RWPE1 (cell line): Measurements from ENCODE around the gene COG1.

ENCODE experiments used
- CTCF ChIA-PET: fragments of 350-600 bp; sonication (Branson Sonifier 250); formaldehyde crosslinking; extraction: SDS; loops from one replicate; lab custom pipeline; 2021; lab: Yijun Ruan, JAX
- POLR2A ChIA-PET: fragments of 400-600 bp; formaldehyde crosslinking; extraction: SDS; loops from one replicate; lab custom pipeline; 2020; ENCODE audit warnings: antibody characterized with exemption; ENCODE audit not compliant: low non-redundant PET; lab: Yijun Ruan, JAX
- DNase-seq: peaks from one replicate; pipeline ENCODE4 v3.0.0; 2012; ENCODE audit warnings: low spot score
- H3K27ac ChIP-seq: fragments of 450-650 bp; 2 replicates; pipeline ENCODE4 v1.5.1; 2017
- CTCF ChIP-seq: fragments of 450-650 bp; conservative IDR thresholded peaks from 2 replicates; pipeline ENCODE4 v1.5.1; 2017; ENCODE audit warnings: low read depth, mild to moderate bottlenecking

The COG1 gene

DNA sequence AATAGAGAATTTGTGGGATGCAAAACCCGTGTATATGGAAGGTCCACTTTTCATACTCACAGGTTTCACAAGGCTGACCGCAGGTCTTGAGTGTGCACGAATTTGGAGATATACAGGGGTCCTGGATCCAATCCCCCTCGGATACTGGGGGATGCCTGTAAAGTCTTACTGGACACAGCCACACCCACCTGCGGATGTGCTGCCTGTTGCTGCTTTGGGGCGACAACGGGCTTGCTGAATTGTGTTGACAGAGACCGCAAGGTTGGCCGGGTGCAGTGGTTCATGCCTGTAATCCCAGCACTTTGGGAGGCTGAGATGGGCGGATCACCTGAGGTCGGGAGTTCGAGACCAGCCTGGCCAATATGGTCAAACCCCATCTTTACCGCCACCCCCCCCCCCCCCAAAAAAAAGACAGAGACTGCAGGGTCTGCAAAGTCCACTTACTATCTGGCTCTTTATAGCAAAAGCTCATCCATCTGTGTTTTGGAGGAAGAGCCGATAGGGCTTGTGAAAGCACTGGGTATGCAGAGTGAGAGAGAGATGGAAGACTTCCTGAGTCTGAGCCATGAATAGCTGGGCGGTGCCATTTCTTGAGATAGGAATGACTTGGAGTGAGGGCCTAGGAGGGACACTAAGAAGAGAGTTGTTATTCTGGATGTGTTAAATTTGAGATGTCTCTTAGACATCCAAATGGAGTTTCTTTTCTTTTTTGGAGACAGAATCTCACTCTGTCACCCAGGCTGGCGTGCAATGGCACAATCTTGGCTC lies 6.4 kb upstream of the COG1 start:
- H3K27ac ChIP-seq, result no peak overlapping the region
- ChIA-PET POLR2A (no interaction called here), CTCF (interaction anchor here (1.3 kb wide), 1 partner anchor 459 kb away, joined by 5 read pairs; no protein-coding TSS in a partner anchor)
- TF ChIP-seq CTCF, result no peak
- no peak for DNase-seq

GRCh38 chr17:73187203-73187769 lies 5.6 kb upstream of the COG1 start:
- TF ChIP-seq CTCF, result no peak
- CTCF ChIA-PET, result interaction anchor here (1.3 kb wide), 1 partner anchor 460 kb away, joined by 5 read pairs; no protein-coding TSS in a partner anchor
- DNase-seq, result no peak
- no peak overlapping the region for H3K27ac ChIP-seq
- POLR2A ChIA-PET, result no interaction called here

DNA sequence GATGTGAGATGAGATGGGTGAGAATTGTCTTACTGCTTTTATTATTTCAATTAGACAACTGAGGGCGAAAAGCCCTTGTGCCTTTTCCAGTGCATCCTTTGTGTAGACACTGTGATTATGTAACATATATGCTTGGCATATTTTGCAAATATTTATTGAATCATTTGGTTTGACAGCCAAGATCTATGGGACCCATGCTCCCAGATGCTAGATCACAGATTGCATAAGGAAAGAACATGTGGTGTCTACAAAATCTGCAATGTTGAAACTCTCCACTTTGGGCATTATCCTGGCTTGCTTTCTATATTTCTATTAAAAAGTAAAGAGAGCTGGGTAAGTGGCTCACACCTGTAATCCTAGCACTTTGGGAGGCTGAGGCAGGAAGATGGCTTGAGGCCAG lies 4.8 kb upstream of the COG1 start:
- DNase-seq, result no peak
- no peak overlapping the region for H3K27ac ChIP-seq
- no peak for TF ChIP-seq CTCF
- ChIA-PET CTCF (no interaction called here), POLR2A (no interaction called here)

GRCh38 chr17:73189417-73190099 lies 3.3 kb upstream of the COG1 start:
- ChIA-PET POLR2A (interaction anchor here (0.6 kb wide), 1 partner anchor 52 kb away, joined by 4 read pairs; no protein-coding TSS in a partner anchor), CTCF (interaction anchor here (0.6 to 3.4 kb wide), 11 partner anchors 9 to 1475 kb away, joined by 3 to 44 read pairs (median 4); no protein-coding TSS in a partner anchor)
- no peak overlapping the region for H3K27ac ChIP-seq
- peak; percentile 50 for DNase-seq
- peak; percentile 38 for TF ChIP-seq CTCF

DNA sequence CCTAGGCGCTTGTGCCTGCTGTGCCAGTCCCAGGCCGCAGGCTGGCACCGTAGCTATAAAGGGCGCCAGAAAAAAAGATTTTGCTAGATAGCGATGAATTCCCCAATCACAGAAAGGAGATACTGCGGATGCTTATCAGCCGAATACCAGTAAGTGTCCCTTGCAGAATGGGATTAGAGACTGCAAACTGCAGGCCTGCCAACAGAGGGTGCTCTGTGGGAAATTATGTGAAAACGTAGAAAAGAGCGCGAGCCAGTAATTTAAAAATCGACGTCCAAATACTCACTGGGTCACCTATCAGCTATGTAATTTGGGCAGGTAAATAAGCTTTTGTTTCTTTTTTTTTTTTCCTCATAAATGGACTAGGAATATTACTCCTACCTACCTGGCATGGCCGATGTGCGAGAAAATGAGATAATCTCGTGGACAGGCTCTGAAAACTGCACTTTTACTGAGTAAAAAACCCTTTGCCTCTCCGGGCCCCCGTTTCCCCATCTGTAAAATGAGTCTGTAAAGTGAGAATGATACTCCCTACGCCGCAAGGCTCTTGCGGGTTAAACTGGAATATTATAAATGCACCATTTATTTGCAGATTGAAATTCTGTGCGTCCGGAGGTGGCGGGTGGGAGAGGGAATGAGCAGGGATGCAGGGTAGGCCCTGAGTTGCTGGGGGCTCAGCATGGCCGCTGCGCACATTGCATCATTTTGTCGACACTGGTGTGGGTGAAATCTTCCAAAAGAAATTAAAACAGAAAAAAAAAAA lies 1.2 kb upstream of the COG1 start:
- ChIA-PET POLR2A (interaction anchor here (0.5 to 0.6 kb wide), 2 partner anchors 38 to 599 kb away, joined by 3 read pairs; no protein-coding TSS in a partner anchor), CTCF (interaction anchor here (0.5 to 3.4 kb wide), 9 partner anchors 16 to 635 kb away, joined by 3 to 44 read pairs (median 5); no protein-coding TSS in a partner anchor)
- peak; percentile 97 for TF ChIP-seq CTCF
- H3K27ac ChIP-seq, result peak overlapping the region; percentile 99
- peak; percentile 71 for DNase-seq
